ENCODE results near the gene CRELD1.

CRELD1 gene

DNA sequence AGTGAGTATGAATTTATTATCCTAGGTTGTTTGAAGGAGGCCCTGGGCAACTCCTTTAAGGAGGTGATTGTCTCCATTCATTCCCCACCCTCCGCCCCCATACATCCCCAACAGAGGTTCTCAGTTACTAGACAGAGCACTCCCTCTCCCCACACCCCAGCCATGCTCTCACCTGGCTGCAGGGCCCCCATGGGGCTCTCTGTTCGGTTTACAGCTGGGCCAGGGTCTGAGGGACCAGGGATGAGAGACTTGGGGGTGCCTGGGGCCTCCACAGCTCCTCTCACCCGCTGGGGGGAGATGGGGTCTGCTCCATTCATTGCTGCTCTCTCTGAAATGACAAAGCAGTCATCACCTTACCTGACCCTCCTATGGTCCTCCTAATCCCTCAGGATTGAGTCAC is 15.0 kb downstream of the CRELD1 start:
- Histone ChIP-seq H3K27me3 (ENCODE audit: insufficient read depth, low read length) (no peaks in the 10 kb centered on the region), H3K79me2 (ENCODE audit: insufficient read depth, low read length) (no peaks in the 10 kb centered on the region), H3K36me3 (ENCODE audit: insufficient read depth, low read length) (peaks cover 6% of the 10 kb centered on the region; the same call in 1 of the 2 replicates), H3K9me2 (ENCODE audit: low read depth, low read length) (no peaks in the 10 kb centered on the region), H3K27ac (ENCODE audit: low read depth, low read length, poor library complexity, severe bottlenecking) (no peak overlapping the region), H3F3A (ENCODE audit: insufficient read depth, low read length) (no peaks in the 10 kb centered on the region), H3K4me3 (ENCODE audit: low read depth, low read length, poor library complexity, severe bottlenecking) (no peak overlapping the region), H3K9me3 (ENCODE audit: low read length) (no peaks in the 10 kb centered on the region), H3K9ac (ENCODE audit: low read length) (no peak overlapping the region), H3K4me2 (ENCODE audit: low read length) (no peak overlapping the region), H2AFZ (ENCODE audit: low read length) (no peak overlapping the region), H3K4me1 (ENCODE audit: insufficient read depth, low read length, severe bottlenecking) (peaks cover 12% of the 10 kb centered on the region), H4K20me1 (ENCODE audit: insufficient read depth, low read length) (no peaks in the 10 kb centered on the region)
- TF ChIP-seq EZH2 (IDR thresholded peaks at IDR 0.05; ENCODE audit: borderline replicate concordance, low read length) (no peak), CTCF (IDR thresholded peaks at IDR 0.05; ENCODE audit: low read length) (no peak)

- Histone ChIP-seq H3K9me3 (ENCODE audit: low read length) (no peaks in the 10 kb centered on the region), H3K27me3 (ENCODE audit: insufficient read depth, low read length) (no peaks in the 10 kb centered on the region), H3K4me3 (ENCODE audit: low read depth, low read length, poor library complexity, severe bottlenecking) (no peak overlapping the region), H3K36me3 (ENCODE audit: insufficient read depth, low read length) (peaks cover 4% of the 10 kb centered on the region; the same call in 1 of the 2 replicates), H3K79me2 (ENCODE audit: insufficient read depth, low read length) (no peaks in the 10 kb centered on the region), H3K27ac (ENCODE audit: low read depth, low read length, poor library complexity, severe bottlenecking) (no peak overlapping the region), H3K4me1 (ENCODE audit: insufficient read depth, low read length, severe bottlenecking) (peaks cover 12% of the 10 kb centered on the region), H3F3A (ENCODE audit: insufficient read depth, low read length) (no peaks in the 10 kb centered on the region), H4K20me1 (ENCODE audit: insufficient read depth, low read length) (no peaks in the 10 kb centered on the region), H2AFZ (ENCODE audit: low read length) (no peak overlapping the region), H3K4me2 (ENCODE audit: low read length) (no peak overlapping the region), H3K9ac (ENCODE audit: low read length) (no peak overlapping the region), H3K9me2 (ENCODE audit: low read depth, low read length) (no peaks in the 10 kb centered on the region)
- TF ChIP-seq CTCF (IDR thresholded peaks at IDR 0.05; ENCODE audit: low read length) (no peak), EZH2 (IDR thresholded peaks at IDR 0.05; ENCODE audit: borderline replicate concordance, low read length) (no peak)
These were observed 15.5 kb downstream of the CRELD1 start for GRCh38 chr3:9949115-9949514.

GRCh38 chr3:9949626-9950025 is 16.0 kb downstream of the CRELD1 start:
- Histone ChIP-seq H4K20me1 (ENCODE audit: insufficient read depth, low read length) (no peaks in the 10 kb centered on the region), H2AFZ (ENCODE audit: low read length) (no peak overlapping the region), H3K27ac (ENCODE audit: low read depth, low read length, poor library complexity, severe bottlenecking) (no peak overlapping the region), H3K27me3 (ENCODE audit: insufficient read depth, low read length) (no peaks in the 10 kb centered on the region), H3K4me1 (ENCODE audit: insufficient read depth, low read length, severe bottlenecking) (peaks cover 12% of the 10 kb centered on the region), H3K9me3 (ENCODE audit: low read length) (no peaks in the 10 kb centered on the region), H3K9ac (ENCODE audit: low read length) (no peak overlapping the region), H3K36me3 (ENCODE audit: insufficient read depth, low read length) (no peaks in the 10 kb centered on the region), H3K4me2 (ENCODE audit: low read length) (no peak overlapping the region), H3K9me2 (ENCODE audit: low read depth, low read length) (no peaks in the 10 kb centered on the region), H3K4me3 (ENCODE audit: low read depth, low read length, poor library complexity, severe bottlenecking) (no peak overlapping the region), H3K79me2 (ENCODE audit: insufficient read depth, low read length) (no peaks in the 10 kb centered on the region), H3F3A (ENCODE audit: insufficient read depth, low read length) (no peaks in the 10 kb centered on the region)
- TF ChIP-seq CTCF (IDR thresholded peaks at IDR 0.05; ENCODE audit: low read length): no peak
- no peak for TF ChIP-seq EZH2 (IDR thresholded peaks at IDR 0.05; ENCODE audit: borderline replicate concordance, low read length)
